KBM-7 (cell line): ENCODE data around the gene TAGLN3.

ENCODE experiments used
- DNase-seq: peaks from one replicate; pipeline ENCODE4 v3.0.0-alpha.2; 2015
- in situ Hi-C: fragments of 300-500 bp; cut with MboI; formaldehyde crosslinking; loops from 2 replicates; pipeline ENCODE4 v1.14.3; 2020; ENCODE audit warnings: low sequenced_read_pairs, low pct_unique_long_range_greater_than_20kb, mixed read lengths

The TAGLN3 gene

GRCh38 chr3:111998636-111999483 lies at the start of gene TAGLN3:
TSS of gene TAGLN3 (plus strand) at chr3:111998922. CDS start at chr3:111999423, 501 bp downstream.
- DNase-seq, result no peak
- in situ Hi-C loops, result no loop called here

- in situ Hi-C loops, result loop anchor here (25.0 kb wide), 1 partner anchor 237 kb away; no protein-coding TSS in a partner anchor
- DNase-seq, result no peak
These were observed 49.0 kb upstream of the TAGLN3 start for GRCh38 chr3:111949712-111950111.

GRCh38 chr3:111951032-111951431 lies 47.7 kb upstream of the TAGLN3 start:
- in situ Hi-C loops, result loop anchor here (25.0 kb wide), 1 partner anchor 239 kb away; no protein-coding TSS in a partner anchor

GRCh38 chr3:111952086-111952485 lies 46.6 kb upstream of the TAGLN3 start:
- in situ Hi-C loops, result loop anchor here (25.0 kb wide), 1 partner anchor 240 kb away; no protein-coding TSS in a partner anchor
- DNase-seq, result no peak

More at GRCh38 chr3:111951032-111951431, 47.7 kb upstream of the TAGLN3 start:
- DNase-seq, result no peak

GRCh38 chr3:111952866-111953450 lies 45.8 kb upstream of the TAGLN3 start:
- in situ Hi-C loops, result loop anchor here (25.0 kb wide), 1 partner anchor 241 kb away; no protein-coding TSS in a partner anchor
- no peak for DNase-seq

GRCh38 chr3:111954228-111954990 lies 44.3 kb upstream of the TAGLN3 start:
- no peak for DNase-seq
- in situ Hi-C loops, result loop anchor here (25.0 kb wide), 1 partner anchor 242 kb away; no protein-coding TSS in a partner anchor

GRCh38 chr3:111955876-111956275 lies 42.8 kb upstream of the TAGLN3 start:
- in situ Hi-C loops, result loop anchor here (25.0 kb wide), 1 partner anchor 244 kb away; no protein-coding TSS in a partner anchor
- DNase-seq, result no peak

- no peak for DNase-seq
- in situ Hi-C loops, result loop anchor here (25.0 kb wide), 1 partner anchor 244 kb away; no protein-coding TSS in a partner anchor
These were observed 42.3 kb upstream of the TAGLN3 start for GRCh38 chr3:111956449-111956848.

GRCh38 chr3:111956995-111957734 lies 41.6 kb upstream of the TAGLN3 start:
- no peak for DNase-seq
- in situ Hi-C loops, result loop anchor here (25.0 kb wide), 1 partner anchor 245 kb away; no protein-coding TSS in a partner anchor

GRCh38 chr3:111961461-111962164 lies 37.1 kb upstream of the TAGLN3 start:
- in situ Hi-C loops, result loop anchor here (25.0 kb wide), 1 partner anchor 249 kb away; no protein-coding TSS in a partner anchor
- DNase-seq, result no peak

GRCh38 chr3:111963424-111963823 lies 35.3 kb upstream of the TAGLN3 start:
- in situ Hi-C loops, result loop anchor here (25.0 kb wide), 1 partner anchor 251 kb away; no protein-coding TSS in a partner anchor
- no peak for DNase-seq

GRCh38 chr3:111965484-111965883 lies 33.2 kb upstream of the TAGLN3 start:
- no peak for DNase-seq
- in situ Hi-C loops, result loop anchor here (25.0 kb wide), 1 partner anchor 253 kb away; no protein-coding TSS in a partner anchor

GRCh38 chr3:111967068-111967467 lies 31.7 kb upstream of the TAGLN3 start:
- in situ Hi-C loops, result loop anchor here (25.0 kb wide), 1 partner anchor 255 kb away; no protein-coding TSS in a partner anchor
- no peak for DNase-seq

GRCh38 chr3:111967651-111968274 lies 31.0 kb upstream of the TAGLN3 start:
- in situ Hi-C loops, result loop anchor here (25.0 kb wide), 1 partner anchor 255 kb away; no protein-coding TSS in a partner anchor
- peak; percentile 85 for DNase-seq

GRCh38 chr3:111968319-111969054 lies 30.2 kb upstream of the TAGLN3 start:
- DNase-seq, result no peak
- in situ Hi-C loops, result loop anchor here (25.0 kb wide), 1 partner anchor 256 kb away; no protein-coding TSS in a partner anchor

- in situ Hi-C loops, result loop anchor here (25.0 kb wide), 1 partner anchor 258 kb away; no protein-coding TSS in a partner anchor
- no peak for DNase-seq
These were observed 28.3 kb upstream of the TAGLN3 start for GRCh38 chr3:111970376-111970775.
